K562 (cell line): ENCODE measurements around the gene CASP2. TPM values are rescaled to one million over a fixed set of nuclear protein-coding genes. Genes with fewer than 3 reads are reported as not detected.

ENCODE experiments used
- DPF2 ChIP-seq: fragments of 450-650 bp; IDR thresholded peaks from 2 replicates; pipeline ENCODE4 v1.6.1; 2016
- FOXO4 ChIP-seq: fragments of 450-650 bp; formaldehyde crosslinking; IDR thresholded peaks from 2 replicates; pipeline ENCODE4 v1.4.0; 2020; ENCODE audit warnings: mild to moderate bottlenecking, moderate library complexity
- FUS ChIP-seq: fragments of 200-400 bp; formaldehyde crosslinking; optimal IDR thresholded peaks from 2 replicates; pipeline ENCODE3; 2017; ENCODE audit warnings: low read depth, low read length
- KDM5B ChIP-seq: fragments of 200-600 bp; sonication (generic); IDR thresholded peaks from 2 replicates; pipeline ENCODE4 v1.6.1; 2012; ENCODE audit warnings: low read depth, mild to moderate bottlenecking, moderate library complexity, low read length, control low read depth, inconsistent platforms; ENCODE audit not compliant: insufficient replicate concordance
- PHB2 ChIP-seq: fragments of 450-650 bp; IDR thresholded peaks from 2 replicates; pipeline ENCODE4 v1.6.1; 2017; ENCODE audit warnings: low read depth
- RFX7 ChIP-seq: fragments of 250-450 bp; sonication (Bioruptor Pico); IDR thresholded peaks from 2 replicates; pipeline ENCODE4 v1.5.1; 2021; ENCODE audit warnings: mild to moderate bottlenecking
- RREB1 ChIP-seq: fragments of 250-450 bp; sonication (Bioruptor Pico); IDR thresholded peaks from 2 replicates; pipeline ENCODE4 v1.4.0; 2020
- TARDBP ChIP-seq: fragments of 450-650 bp; IDR thresholded peaks from 2 replicates; pipeline ENCODE4 v1.6.1; 2016
- ZBTB40 ChIP-seq, 2 experiments: fragments of 450-650 bp in 1 of 2; sonication (generic) in 1 of 2; formaldehyde crosslinking in 1 of 2; IDR thresholded peaks; 2 replicates each; pipeline versions ENCODE4 v1.7.1 to v1.9.0; 2016 to 2022; ENCODE audit warnings: inconsistent platforms in 1 of 2, mild to moderate bottlenecking in 1 of 2, missing genetic modification reagents in 1 of 2
- polyA plus RNA-seq, 8 experiments: library from polyadenylated mRNA; depleted of rRNA in 4 of 8; stranded (reverse) in 5 of 8; unstranded in 3 of 8; fragments of >200 nt; fragmentation: Nextera tagmentation in 2 of 8; fragmentation: Illumina TruSeq in 1 of 8; extraction: Ambion mirVana in 2 of 8; extraction: Trizol in 1 of 8; gene quantifications; 2 replicates each; pipeline versions ENCODE4 v1.2.1 to v1.2.3, GENCODE V29; 2011 to 2014; ENCODE audit warnings: inconsistent platforms in 1 of 8, missing spikeins in 1 of 8
- total RNA-seq, 7 experiments: library from RNA; depleted of rRNA in 6 of 7; stranded (reverse); fragments of >200 nt in 6 of 7; fragmentation: Illumina TruSeq in 2 of 7; extraction: Trizol in 2 of 7; gene quantifications; 2 replicates each; pipeline versions ENCODE4 v1.2.1 to v1.2.3, GENCODE V29; 2011 to 2021; ENCODE audit warnings: low replicate concordance in 1 of 7

Gene CASP2
- total and polyA plus RNA-seq, 9 of the 15 experiments (the other 6 are each of a cell fraction or from before 2014, with no cell fraction given), result 18.8 to 64.9 (median 24.1) TPM

GRCh38 chr7:143263266-143264195, 24.6 kb upstream of the CASP2 start, which contains the start of gene GSTK1 (continued):
- TF ChIP-seq RREB1 (CRISPR knock-in tag) (peak; percentile 70; the same call in 1 of the 2 replicates), KDM5B (peak; percentile 100), FUS (no peak), FOXO4 (CRISPR knock-in tag) (peak; percentile 51; the same call in 1 of the 2 replicates), ZBTB40 (IDR thresholded peaks at IDR 0.05) (peak; percentile 68), ZBTB40 (CRISPR knock-in tag; IDR thresholded peaks at IDR 0.05) (no peak), DPF2 (peak; percentile 22; the same call in 1 of the 2 replicates), RFX7 (CRISPR knock-in tag) (0 out of 2 replicates have a peak, but pooled peaks have one; percentile 61), PHB2 (no peak), TARDBP (peak; percentile 54; the same call in 1 of the 2 replicates)
